EL (cell line): ENCODE results near the gene LZTR1.

Source experiments
- DNase-seq: peaks from one replicate; pipeline ENCODE4 v3.0.0-alpha.2; 2016

The LZTR1 gene

GRCh38 chr22:20951151-20951931 lies 30.8 kb upstream of the LZTR1 start:
- no peak for DNase-seq

GRCh38 chr22:20951932-20952380 lies 30.1 kb upstream of the LZTR1 start:
- DNase-seq, result no peak

GRCh38 chr22:20952544-20953341 lies 29.4 kb upstream of the LZTR1 start:
- DNase-seq, result no peak

GRCh38 chr22:20953342-20953608 lies 28.8 kb upstream of the LZTR1 start:
- no peak for DNase-seq

GRCh38 chr22:20953668-20954500 lies 28.2 kb upstream of the LZTR1 start:
- DNase-seq, result peak; percentile 25

- DNase-seq, result no peak
Measured at GRCh38 chr22:20955548-20955947, 26.5 kb upstream of the LZTR1 start.

- DNase-seq, result peak; percentile 61
Measured at GRCh38 chr22:20956258-20957101, 25.6 kb upstream of the LZTR1 start.

- DNase-seq, result peak; percentile 34
Measured at GRCh38 chr22:20957102-20957682, 24.9 kb upstream of the LZTR1 start.

GRCh38 chr22:20957683-20958431 lies 24.2 kb upstream of the LZTR1 start:
- peak; percentile 48 for DNase-seq

- DNase-seq, result no peak
Measured at GRCh38 chr22:20959578-20960461, 22.3 kb upstream of the LZTR1 start.

GRCh38 chr22:20960609-20961008 lies 21.5 kb upstream of the LZTR1 start:
- DNase-seq, result no peak

- DNase-seq, result no peak
Measured at GRCh38 chr22:20962491-20962945, 19.6 kb upstream of the LZTR1 start.

GRCh38 chr22:20963201-20964052 lies 18.7 kb upstream of the LZTR1 start:
- no peak for DNase-seq

- no peak for DNase-seq
Measured at GRCh38 chr22:20964090-20964798, 17.9 kb upstream of the LZTR1 start.

- DNase-seq, result no peak
Measured at GRCh38 chr22:20964799-20965103, 17.3 kb upstream of the LZTR1 start.

GRCh38 chr22:20965104-20965887 lies 16.8 kb upstream of the LZTR1 start:
- no peak for DNase-seq

GRCh38 chr22:20965888-20966855 lies 15.9 kb upstream of the LZTR1 start:
- DNase-seq, result no peak
